GM12878 (cell line): ENCODE results near the gene IZUMO1. TPM values are rescaled to one million over a fixed set of nuclear protein-coding genes. Genes with fewer than 3 reads are reported as not detected.

Experiments
- ATF7 ChIP-seq: fragments of 450-650 bp; IDR thresholded peaks from 2 replicates; pipeline ENCODE4 v1.6.1; 2016; ENCODE audit warnings: low read depth, mild to moderate bottlenecking
- FOS ChIP-seq: IDR thresholded peaks from 3 replicates; pipeline ENCODE4 v1.6.1; 2011; ENCODE audit warnings: borderline replicate concordance; ENCODE audit not compliant: insufficient read length; ENCODE audit errors: extremely low read depth
- POLR2AphosphoS5 ChIP-seq: IDR thresholded peaks from 2 replicates; pipeline ENCODE4 v1.6.1; 2011; ENCODE audit warnings: mild to moderate bottlenecking, low read length, inconsistent platforms
- RB1 ChIP-seq: fragments of 450-650 bp; formaldehyde crosslinking; IDR thresholded peaks from 2 replicates; pipeline ENCODE4 v1.6.1; 2017; ENCODE audit warnings: mild to moderate bottlenecking, borderline replicate concordance
- TCF7 ChIP-seq: IDR thresholded peaks from 2 replicates; pipeline ENCODE4 v1.6.1; 2014; ENCODE audit warnings: antibody characterized with exemption, borderline replicate concordance
- ZBED1 ChIP-seq: IDR thresholded peaks from 2 replicates; pipeline ENCODE4 v1.6.1; 2016; ENCODE audit warnings: borderline replicate concordance
- ZNF622 ChIP-seq: fragments of 450-650 bp; IDR thresholded peaks from 2 replicates; pipeline ENCODE4 v1.6.1; 2017; ENCODE audit warnings: mild to moderate bottlenecking, inconsistent platforms
- ZSCAN29 ChIP-seq: fragments of 450-650 bp; IDR thresholded peaks from 2 replicates; pipeline ENCODE4 v1.6.1; 2017; ENCODE audit warnings: mild to moderate bottlenecking, moderate library complexity
- ZZZ3 ChIP-seq: IDR thresholded peaks from 2 replicates; pipeline ENCODE4 v1.6.1; 2011; ENCODE audit warnings: low read depth; ENCODE audit not compliant: control insufficient read depth, insufficient read length
- polyA plus RNA-seq, 11 experiments: library from polyadenylated mRNA; depleted of rRNA in 4 of 11; unstranded in 6 of 11; stranded (reverse) in 5 of 11; fragments of >200 nt; fragmentation: Nextera tagmentation in 4 of 11; fragmentation: Illumina TruSeq in 1 of 11; extraction: Ambion mirVana in 4 of 11; extraction: Trizol in 1 of 11; gene quantifications; 1 replicate in 1 of 11; 2 replicates in 10 of 11; pipeline versions ENCODE4 v1.2.1 to v1.2.3, GENCODE V29; 2011 to 2016; ENCODE audit warnings: inconsistent platforms in 2 of 11, missing spikeins in 2 of 11, low read depth in 1 of 11
- total RNA-seq, 4 experiments: library from RNA; depleted of rRNA in 3 of 4; stranded (reverse); fragments of >200 nt in 3 of 4; fragmentation: Illumina TruSeq in 1 of 4; extraction: Trizol in 1 of 4; gene quantifications; 2 replicates each; pipeline versions ENCODE4 v1.2.1 to v1.2.3, GENCODE V29; 2013 to 2021
- TF ChIP-seq, protein P1 (sequence below): IDR thresholded peaks from 2 replicates; pipeline ENCODE4 v1.6.1; 2011; ENCODE audit warnings: mild to moderate bottlenecking, low read depth, low read length, moderate library complexity; ENCODE audit not compliant: insufficient replicate concordance
- TF ChIP-seq, protein P2 (sequence below): IDR thresholded peaks from 2 replicates; pipeline ENCODE4 v1.6.1; 2011; ENCODE audit warnings: borderline replicate concordance, low read depth, mild to moderate bottlenecking, moderate library complexity, mixed read lengths, low read length; ENCODE audit not compliant: insufficient read depth; ENCODE audit errors: extremely low read length
- TF ChIP-seq, protein P3 (sequence below): IDR thresholded peaks from 2 replicates; pipeline ENCODE4 v1.6.1; 2011; ENCODE audit warnings: low read depth, low read length, improper control_type of control experiment, borderline replicate concordance
- TF ChIP-seq, protein P4 (sequence below): IDR thresholded peaks from 2 replicates; pipeline ENCODE4 v1.6.1; 2011; ENCODE audit warnings: borderline replicate concordance, low read depth, mild to moderate bottlenecking, moderate library complexity, low read length; ENCODE audit not compliant: insufficient read depth, poor library complexity, severe bottlenecking
- TF ChIP-seq, protein P5 (sequence below): fragments of 450-650 bp; IDR thresholded peaks from 2 replicates; pipeline ENCODE4 v1.6.1; 2017; ENCODE audit warnings: low read depth, mild to moderate bottlenecking, moderate library complexity
- TF ChIP-seq, protein P6 (sequence below): fragments of 450-650 bp; IDR thresholded peaks from 2 replicates; pipeline ENCODE4 v1.6.1; 2017; ENCODE audit warnings: mild to moderate bottlenecking, moderate library complexity
- TF ChIP-seq, protein P7 (sequence below): fragments of 450-650 bp; IDR thresholded peaks from 2 replicates; pipeline ENCODE4 v1.6.1; 2017; ENCODE audit warnings: borderline replicate concordance

Gene IZUMO1
- total and polyA plus RNA-seq, 10 of the 15 experiments (the other 5 are each of a cell fraction or from before 2014, with no cell fraction given): not detected

DNA sequence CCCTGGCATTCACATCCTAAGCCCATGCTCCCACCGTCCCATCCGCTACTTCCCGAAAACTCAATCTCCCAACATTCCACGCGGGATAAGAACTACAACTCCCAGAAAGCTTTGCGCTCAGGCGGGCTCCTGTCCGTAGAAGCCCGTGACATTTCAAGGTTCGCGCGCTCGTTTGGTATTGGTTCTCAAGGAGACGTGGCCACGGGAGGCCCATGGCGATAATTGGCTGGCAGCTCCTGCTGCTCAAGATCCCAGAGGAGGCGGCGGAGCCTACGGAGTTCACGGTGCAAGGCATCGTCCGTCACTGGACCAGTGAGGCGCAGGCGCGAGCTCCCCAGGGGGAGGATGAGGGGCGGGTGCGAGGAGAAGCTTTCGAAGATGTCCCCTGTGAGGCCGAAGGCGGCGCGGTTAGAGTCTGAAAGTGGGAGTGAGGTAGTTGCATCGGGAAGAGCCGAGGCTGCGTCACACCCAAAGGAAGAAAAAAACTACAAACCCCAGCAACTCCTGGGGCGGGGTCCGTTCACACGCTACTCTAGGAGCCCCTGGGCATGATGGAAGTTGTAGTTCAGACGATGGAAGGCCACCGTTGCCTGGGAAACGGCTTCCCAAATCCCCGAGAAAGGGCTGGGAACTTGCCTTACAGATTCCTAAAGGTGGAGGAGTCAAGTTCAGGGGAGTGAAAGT lies 26.0 kb downstream of the IZUMO1 start (continued):
- TF ChIP-seq, protein P1, sequence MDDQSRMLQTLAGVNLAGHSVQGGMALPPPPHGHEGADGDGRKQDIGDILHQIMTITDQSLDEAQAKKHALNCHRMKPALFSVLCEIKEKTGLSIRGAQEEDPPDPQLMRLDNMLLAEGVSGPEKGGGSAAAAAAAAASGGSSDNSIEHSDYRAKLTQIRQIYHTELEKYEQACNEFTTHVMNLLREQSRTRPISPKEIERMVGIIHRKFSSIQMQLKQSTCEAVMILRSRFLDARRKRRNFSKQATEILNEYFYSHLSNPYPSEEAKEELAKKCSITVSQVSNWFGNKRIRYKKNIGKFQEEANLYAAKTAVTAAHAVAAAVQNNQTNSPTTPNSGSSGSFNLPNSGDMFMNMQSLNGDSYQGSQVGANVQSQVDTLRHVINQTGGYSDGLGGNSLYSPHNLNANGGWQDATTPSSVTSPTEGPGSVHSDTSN: peak; percentile 92
- TF ChIP-seq ATF7 (0 out of 2 replicates have a peak, but pooled peaks have one; percentile 42), POLR2AphosphoS5 (0 out of 2 replicates have a peak, but pooled peaks have one; percentile 46), ZNF622 (no peak), ZBED1 (no peak), TCF7 (no peak), ZZZ3 (no peak), FOS (peak; percentile 84), ZSCAN29 (no peak), RB1 (0 out of 2 replicates have a peak, but pooled peaks have one; percentile 48)
- TF ChIP-seq, protein P2, sequence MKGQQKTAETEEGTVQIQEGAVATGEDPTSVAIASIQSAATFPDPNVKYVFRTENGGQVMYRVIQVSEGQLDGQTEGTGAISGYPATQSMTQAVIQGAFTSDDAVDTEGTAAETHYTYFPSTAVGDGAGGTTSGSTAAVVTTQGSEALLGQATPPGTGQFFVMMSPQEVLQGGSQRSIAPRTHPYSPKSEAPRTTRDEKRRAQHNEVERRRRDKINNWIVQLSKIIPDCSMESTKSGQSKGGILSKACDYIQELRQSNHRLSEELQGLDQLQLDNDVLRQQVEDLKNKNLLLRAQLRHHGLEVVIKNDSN: peak; percentile 43
- TF ChIP-seq, protein P3, sequence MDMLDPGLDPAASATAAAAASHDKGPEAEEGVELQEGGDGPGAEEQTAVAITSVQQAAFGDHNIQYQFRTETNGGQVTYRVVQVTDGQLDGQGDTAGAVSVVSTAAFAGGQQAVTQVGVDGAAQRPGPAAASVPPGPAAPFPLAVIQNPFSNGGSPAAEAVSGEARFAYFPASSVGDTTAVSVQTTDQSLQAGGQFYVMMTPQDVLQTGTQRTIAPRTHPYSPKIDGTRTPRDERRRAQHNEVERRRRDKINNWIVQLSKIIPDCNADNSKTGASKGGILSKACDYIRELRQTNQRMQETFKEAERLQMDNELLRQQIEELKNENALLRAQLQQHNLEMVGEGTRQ: peak; percentile 30; the same call in 1 of the 2 replicates
- TF ChIP-seq, protein P4, sequence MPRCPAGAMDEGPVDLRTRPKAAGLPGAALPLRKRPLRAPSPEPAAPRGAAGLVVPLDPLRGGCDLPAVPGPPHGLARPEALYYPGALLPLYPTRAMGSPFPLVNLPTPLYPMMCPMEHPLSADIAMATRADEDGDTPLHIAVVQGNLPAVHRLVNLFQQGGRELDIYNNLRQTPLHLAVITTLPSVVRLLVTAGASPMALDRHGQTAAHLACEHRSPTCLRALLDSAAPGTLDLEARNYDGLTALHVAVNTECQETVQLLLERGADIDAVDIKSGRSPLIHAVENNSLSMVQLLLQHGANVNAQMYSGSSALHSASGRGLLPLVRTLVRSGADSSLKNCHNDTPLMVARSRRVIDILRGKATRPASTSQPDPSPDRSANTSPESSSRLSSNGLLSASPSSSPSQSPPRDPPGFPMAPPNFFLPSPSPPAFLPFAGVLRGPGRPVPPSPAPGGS: no peak
- TF ChIP-seq, protein P5, sequence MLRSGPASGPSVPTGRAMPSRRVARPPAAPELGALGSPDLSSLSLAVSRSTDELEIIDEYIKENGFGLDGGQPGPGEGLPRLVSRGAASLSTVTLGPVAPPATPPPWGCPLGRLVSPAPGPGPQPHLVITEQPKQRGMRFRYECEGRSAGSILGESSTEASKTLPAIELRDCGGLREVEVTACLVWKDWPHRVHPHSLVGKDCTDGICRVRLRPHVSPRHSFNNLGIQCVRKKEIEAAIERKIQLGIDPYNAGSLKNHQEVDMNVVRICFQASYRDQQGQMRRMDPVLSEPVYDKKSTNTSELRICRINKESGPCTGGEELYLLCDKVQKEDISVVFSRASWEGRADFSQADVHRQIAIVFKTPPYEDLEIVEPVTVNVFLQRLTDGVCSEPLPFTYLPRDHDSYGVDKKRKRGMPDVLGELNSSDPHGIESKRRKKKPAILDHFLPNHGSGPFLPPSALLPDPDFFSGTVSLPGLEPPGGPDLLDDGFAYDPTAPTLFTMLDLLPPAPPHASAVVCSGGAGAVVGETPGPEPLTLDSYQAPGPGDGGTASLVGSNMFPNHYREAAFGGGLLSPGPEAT: peak; percentile 24; the same call in 1 of the 2 replicates
- TF ChIP-seq, protein P6, sequence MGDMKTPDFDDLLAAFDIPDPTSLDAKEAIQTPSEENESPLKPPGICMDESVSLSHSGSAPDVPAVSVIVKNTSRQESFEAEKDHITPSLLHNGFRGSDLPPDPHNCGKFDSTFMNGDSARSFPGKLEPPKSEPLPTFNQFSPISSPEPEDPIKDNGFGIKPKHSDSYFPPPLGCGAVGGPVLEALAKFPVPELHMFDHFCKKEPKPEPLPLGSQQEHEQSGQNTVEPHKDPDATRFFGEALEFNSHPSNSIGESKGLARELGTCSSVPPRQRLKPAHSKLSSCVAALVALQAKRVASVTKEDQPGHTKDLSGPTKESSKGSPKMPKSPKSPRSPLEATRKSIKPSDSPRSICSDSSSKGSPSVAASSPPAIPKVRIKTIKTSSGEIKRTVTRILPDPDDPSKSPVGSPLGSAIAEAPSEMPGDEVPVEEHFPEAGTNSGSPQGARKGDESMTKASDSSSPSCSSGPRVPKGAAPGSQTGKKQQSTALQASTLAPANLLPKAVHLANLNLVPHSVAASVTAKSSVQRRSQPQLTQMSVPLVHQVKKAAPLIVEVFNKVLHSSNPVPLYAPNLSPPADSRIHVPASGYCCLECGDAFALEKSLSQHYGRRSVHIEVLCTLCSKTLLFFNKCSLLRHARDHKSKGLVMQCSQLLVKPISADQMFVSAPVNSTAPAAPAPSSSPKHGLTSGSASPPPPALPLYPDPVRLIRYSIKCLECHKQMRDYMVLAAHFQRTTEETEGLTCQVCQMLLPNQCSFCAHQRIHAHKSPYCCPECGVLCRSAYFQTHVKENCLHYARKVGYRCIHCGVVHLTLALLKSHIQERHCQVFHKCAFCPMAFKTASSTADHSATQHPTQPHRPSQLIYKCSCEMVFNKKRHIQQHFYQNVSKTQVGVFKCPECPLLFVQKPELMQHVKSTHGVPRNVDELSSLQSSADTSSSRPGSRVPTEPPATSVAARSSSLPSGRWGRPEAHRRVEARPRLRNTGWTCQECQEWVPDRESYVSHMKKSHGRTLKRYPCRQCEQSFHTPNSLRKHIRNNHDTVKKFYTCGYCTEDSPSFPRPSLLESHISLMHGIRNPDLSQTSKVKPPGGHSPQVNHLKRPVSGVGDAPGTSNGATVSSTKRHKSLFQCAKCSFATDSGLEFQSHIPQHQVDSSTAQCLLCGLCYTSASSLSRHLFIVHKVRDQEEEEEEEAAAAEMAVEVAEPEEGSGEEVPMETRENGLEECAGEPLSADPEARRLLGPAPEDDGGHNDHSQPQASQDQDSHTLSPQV: no peak
- TF ChIP-seq, protein P7, sequence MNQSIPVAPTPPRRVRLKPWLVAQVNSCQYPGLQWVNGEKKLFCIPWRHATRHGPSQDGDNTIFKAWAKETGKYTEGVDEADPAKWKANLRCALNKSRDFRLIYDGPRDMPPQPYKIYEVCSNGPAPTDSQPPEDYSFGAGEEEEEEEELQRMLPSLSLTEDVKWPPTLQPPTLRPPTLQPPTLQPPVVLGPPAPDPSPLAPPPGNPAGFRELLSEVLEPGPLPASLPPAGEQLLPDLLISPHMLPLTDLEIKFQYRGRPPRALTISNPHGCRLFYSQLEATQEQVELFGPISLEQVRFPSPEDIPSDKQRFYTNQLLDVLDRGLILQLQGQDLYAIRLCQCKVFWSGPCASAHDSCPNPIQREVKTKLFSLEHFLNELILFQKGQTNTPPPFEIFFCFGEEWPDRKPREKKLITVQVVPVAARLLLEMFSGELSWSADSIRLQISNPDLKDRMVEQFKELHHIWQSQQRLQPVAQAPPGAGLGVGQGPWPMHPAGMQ: no peak
